ENCODE results near the gene PCGF5.
"Not testable (repeated sequence)": the region's sequence is repeated elsewhere in the genome, so short reads cannot be mapped to it uniquely, and the experiment has no call there.

The PCGF5 gene

GRCh38 chr10:91220194-91220953 is at the start of gene PCGF5:
Gene PCGF5 (plus strand): TSS chr10:91220663. CDS start chr10:91222872, 2,209 bp downstream.
- peak; percentile 62 for DNase-seq

DNA sequence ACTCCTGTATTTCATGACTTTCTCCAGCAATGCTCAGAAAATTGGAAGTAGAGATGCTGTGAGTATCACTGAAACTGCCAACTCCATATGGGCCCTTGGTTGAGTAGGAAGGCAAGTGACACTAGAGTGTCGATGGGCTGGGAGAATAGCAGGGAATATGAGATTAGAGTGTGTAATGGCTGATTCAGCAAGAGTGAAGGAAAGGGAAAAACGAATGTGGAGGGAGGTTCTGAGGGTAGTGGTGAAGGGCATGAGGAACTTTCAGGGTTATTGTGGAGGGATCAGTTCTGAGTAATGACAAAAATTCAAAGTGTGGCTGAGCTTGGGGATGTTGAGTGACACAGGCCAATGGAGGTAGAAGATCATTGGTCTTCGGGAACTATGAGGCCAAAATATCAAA is 49.0 kb upstream of the PCGF5 start:
- no peak for DNase-seq

- DNase-seq, result no peak
Measured at GRCh38 chr10:91172348-91172747, 48.1 kb upstream of the PCGF5 start.

GRCh38 chr10:91185239-91185875 is 35.1 kb upstream of the PCGF5 start:
- no peak for DNase-seq

DNA sequence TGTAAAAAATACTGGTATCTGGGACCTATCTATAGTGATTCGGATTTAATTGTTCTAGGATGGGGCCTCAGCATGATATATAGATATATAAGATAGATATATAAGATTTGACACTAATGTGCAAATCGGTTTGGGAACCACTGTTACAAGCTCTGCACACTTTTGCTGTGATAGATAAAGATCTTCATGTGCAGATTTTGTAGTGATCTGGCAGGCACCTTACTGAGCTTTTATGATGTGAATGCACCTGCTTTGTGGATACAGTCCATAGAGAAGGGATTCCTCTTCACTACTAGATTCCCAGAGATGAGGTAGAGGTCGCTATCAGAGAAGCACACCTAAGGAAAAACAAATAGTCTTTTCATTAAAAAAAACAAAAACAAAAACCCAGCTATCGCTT is 33.3 kb upstream of the PCGF5 start:
- DNase-seq, result no peak

DNA sequence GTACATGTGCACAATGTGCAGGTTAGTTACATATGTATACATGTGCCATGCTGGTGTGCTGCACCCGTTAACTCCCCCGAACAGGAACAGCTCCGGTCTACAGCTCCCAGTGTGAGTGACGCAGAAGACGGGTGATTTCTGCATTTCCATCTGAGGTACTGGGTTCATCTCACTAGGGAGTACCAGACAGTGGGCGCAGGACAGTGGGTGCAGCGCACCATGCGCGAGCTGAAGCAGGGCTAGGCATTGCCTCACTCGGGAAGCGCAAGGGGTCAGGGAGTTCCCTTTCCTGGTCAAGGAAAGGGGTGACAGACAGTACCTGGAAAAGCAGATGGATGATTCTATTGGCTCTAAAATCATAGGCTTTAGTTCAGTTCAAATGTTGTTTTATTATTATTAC is 32.5 kb upstream of the PCGF5 start:
- DNase-seq, result not testable (repeated sequence)

GRCh38 chr10:91188889-91189288 is 31.6 kb upstream of the PCGF5 start:
- no peak for DNase-seq

GRCh38 chr10:91190388-91190870 is 30.0 kb upstream of the PCGF5 start:
- no peak for DNase-seq

- DNase-seq, result no peak
Measured at GRCh38 chr10:91190876-91191583, 29.4 kb upstream of the PCGF5 start.

DNA sequence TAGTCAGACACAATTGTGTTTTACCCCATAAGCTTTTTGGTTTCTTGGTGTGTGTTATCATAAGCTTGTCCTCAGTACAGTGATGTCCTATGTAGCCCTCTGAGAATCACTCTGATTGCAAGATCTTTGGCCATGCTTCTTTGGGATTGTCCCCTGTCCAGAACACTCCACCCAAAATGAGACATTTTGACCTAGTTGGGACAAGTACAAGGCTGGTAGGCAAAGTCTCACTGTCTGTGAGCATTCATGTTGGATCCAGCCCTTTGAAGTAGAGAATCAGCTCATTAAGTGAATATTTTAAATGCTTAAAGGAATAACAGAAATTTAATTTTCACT is 28.9 kb upstream of the PCGF5 start:
- DNase-seq, result no peak

DNA sequence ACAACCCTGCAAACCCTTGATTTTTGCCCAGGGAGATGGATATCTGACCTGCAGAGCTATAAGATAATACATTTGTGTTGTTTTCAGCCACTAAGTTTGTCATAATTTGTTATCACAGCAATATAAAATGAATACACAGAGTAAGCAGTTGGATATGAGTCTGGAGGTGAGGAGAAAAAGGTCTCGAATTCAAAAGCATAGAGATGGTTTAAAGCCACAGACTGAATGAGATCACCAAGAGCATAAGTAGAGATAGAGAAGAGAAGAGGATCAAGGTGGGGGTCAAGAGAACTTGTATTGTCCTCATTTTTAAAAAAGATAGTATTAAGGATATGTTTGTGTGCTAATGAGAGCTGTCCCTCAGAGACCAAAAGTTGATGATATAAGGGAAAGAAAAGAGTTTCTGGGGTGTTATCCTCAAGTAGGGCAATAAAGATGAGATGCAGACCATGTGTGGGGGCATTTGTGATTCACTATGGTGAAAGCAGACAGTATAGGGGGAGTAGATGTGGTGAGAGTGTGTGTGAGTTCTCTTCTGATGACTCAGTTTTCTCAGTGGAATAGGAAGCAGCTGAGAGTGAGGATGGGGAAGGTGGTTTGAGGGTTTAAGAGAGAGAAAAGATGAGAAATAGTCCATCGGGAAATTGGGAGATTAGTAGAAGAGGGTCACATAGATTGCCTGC is 25.8 kb upstream of the PCGF5 start:
- no peak for DNase-seq

DNA sequence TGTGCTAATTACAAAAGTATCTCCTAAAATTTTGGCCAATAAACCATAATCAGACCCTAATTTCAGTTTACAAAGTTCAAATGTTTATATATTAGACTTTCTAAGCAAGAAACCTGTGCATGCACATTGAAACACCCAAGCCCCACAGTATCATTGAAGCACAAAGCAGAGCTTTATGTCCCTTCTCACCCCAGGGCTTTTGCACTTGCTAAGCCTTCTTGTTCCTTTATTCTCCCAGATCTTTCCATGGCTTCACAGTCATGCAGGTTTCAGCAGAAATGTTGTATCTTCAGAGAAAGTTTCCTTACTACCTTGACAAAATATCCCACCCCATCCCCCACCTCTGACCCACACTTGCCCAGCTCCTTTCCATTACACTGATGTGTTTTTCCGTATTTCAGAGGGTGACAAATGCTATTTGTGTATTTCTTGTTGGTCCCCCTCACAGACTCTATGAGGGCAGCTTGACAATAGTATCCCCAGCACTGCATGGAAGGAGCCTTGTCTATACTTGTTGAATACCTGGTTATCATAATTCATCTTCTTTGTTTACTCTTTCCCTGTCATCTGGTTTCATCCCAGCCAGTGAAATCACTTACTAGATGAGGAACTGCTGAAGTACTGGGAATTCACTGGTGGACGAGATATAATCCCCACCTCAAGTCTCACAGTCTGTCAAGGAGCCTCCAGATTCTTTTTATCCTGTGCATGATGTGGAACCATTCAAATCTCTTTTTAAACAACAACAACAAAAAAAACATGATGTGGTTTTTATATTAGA is 24.0 kb upstream of the PCGF5 start:
- no peak for DNase-seq

DNA sequence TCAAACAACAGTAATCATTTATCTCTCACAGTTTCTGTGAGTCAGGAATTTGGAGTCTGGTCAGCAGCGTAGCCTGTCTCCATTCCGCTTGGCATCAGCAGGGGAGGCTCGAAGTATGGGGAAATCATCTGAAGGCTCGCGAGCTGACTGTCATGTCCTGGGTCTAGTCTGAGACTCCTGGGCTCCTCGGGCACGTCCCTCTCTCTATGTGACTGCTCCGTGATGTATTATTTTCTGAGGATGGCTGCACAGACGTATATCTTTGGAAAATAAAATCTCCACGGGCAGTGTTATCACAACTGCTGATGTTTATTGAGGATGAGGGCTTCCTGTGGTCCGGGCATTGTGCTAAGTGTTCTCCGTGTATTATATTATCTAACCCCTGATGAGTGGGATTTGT is 23.3 kb upstream of the PCGF5 start:
- no peak for DNase-seq

- DNase-seq, result no peak
Measured at GRCh38 chr10:91198781-91199180, 21.7 kb upstream of the PCGF5 start.

- no peak for DNase-seq
Measured at GRCh38 chr10:91200314-91201212, 19.9 kb upstream of the PCGF5 start.

DNA sequence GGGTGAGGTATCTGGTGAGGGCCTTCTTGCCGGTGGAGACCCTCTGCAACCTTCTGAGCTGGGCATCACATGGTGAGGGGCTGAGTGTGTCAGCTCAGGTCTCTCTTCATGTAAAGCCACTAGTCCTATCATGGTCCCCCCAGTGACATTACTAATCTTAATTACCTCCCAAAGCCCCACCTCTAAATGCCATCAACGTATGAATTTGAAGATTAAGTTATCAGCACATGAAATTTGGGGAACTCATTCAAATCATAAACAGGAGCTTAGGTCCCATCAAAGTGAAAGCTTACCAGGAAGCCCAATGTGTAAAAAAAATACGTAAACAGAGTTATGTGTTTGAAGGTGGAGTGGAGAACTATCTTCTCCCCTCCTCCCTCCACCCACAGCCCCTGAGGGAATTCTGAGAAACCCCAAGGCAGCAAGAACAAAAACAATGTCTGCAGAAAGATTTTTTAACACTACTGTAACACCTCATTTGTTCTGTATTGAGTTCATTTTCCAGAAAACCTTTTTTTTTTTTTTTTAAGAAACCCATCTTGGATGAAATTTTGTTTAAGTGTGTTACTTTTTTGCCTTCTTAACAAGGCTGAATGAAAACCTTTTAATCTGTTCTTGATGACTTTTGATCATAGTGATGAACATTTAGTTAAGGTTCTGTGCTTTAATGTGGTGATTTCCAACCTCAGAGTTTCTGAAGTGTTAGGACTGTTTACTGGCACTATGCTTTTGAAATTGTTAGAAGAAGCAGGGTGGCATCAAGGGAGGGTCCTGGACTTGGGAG is 19.1 kb upstream of the PCGF5 start:
- no peak for DNase-seq

GRCh38 chr10:91206427-91206826 is 14.0 kb upstream of the PCGF5 start:
- no peak for DNase-seq

GRCh38 chr10:91206837-91207474 is 13.5 kb upstream of the PCGF5 start:
- DNase-seq, result no peak

GRCh38 chr10:91208642-91209041 is 11.8 kb upstream of the PCGF5 start:
- no peak for DNase-seq

- DNase-seq, result peak; percentile 43
Measured at GRCh38 chr10:91210014-91210413, 10.4 kb upstream of the PCGF5 start.
